HepG2 (cell line): ENCODE measurements around the gene AKAP6. TPM values are rescaled to one million over a fixed set of nuclear protein-coding genes. Genes with fewer than 3 reads are reported as not detected.

Experiments used
- ATAC-seq: fragments of 200-7000 bp; cut with Tn5 transposase; 3 replicates; pipeline ENCODE4 v1.9.1; 2020; ENCODE audit warnings: mild to moderate bottlenecking, moderate library complexity
- BruUV-seq: library from RNA; stranded (reverse); fragments of 400-500 nt; replicated peaks from 2 replicates; lab custom pipeline; 2021; lab: Mats Ljungman, UMichigan
- CTCF ChIA-PET: fragments of 300-600 bp; formaldehyde crosslinking; extraction: SDS; loops from one replicate; lab custom pipeline; 2021; ENCODE audit warnings: low total read pairs, inconsistent platforms, low intra/inter-chr PET ratio; lab: Yijun Ruan, JAX
- POLR2A ChIA-PET: fragments of 350-600 bp; sonication (Branson Sonifier 250); formaldehyde crosslinking; loops from one replicate; lab custom pipeline; 2020; ENCODE audit warnings: antibody characterized with exemption, inconsistent platforms; lab: Yijun Ruan, JAX
- DNase-seq: peaks from one replicate; pipeline ENCODE4 v3.0.0-alpha.2; 2015; ENCODE audit warnings: low spot score
- FAIRE-seq: peaks from 3 replicates; lab custom pipeline; 2011; peaks lifted over from hg19 to GRCh38; lab: Jason Lieb, UNC
- H2AFZ ChIP-seq: one replicate; pipeline ENCODE4 v1.6.1; 2011; ENCODE audit warnings: low read length, inconsistent platforms
- H3K27ac ChIP-seq: fragments of 300-600 bp; 3 replicates; pipeline ENCODE4 v1.8.0; 2011; ENCODE audit warnings: mixed run types, mild to moderate bottlenecking, mixed read lengths, low read length, inconsistent platforms; ENCODE audit not compliant: insufficient read depth; ENCODE audit errors: extremely low read length
- H3K27me3 ChIP-seq, 2 experiments: fragments of 200-600 bp in 1 of 2; 2 replicates in 1 of 2; 3 replicates in 1 of 2; pipeline versions ENCODE4 v1.6.0 to v1.8.0; 2011; ENCODE audit warnings: low read length in 2 of 2, mild to moderate bottlenecking in 2 of 2, moderate library complexity in 2 of 2, inconsistent platforms in 1 of 2; ENCODE audit not compliant: insufficient read depth in 2 of 2, control insufficient read depth in 1 of 2
- H3K36me3 ChIP-seq, 2 experiments: fragments of 200-600 bp in 1 of 2; replicated peaks in 1 of 2; 2 replicates in 1 of 2; 3 replicates in 1 of 2; pipeline versions ENCODE4 v1.5.1 to v1.8.0; 2011; ENCODE audit warnings: low read length in 2 of 2, inconsistent platforms in 1 of 2; ENCODE audit not compliant: insufficient read depth in 2 of 2, control insufficient read depth in 1 of 2
- H3K4me1 ChIP-seq: 2 replicates; pipeline ENCODE4 v1.5.1; 2012; ENCODE audit warnings: low read length, inconsistent platforms; ENCODE audit not compliant: insufficient read depth
- H3K4me2 ChIP-seq: 2 replicates; pipeline ENCODE4 v1.6.0; 2011; ENCODE audit warnings: low read depth, low read length, inconsistent platforms
- H3K4me3 ChIP-seq, 3 experiments: fragments of 200-600 bp in 1 of 3; sonication (generic), shearing (Covaris generic) in 1 of 3; replicated peaks in 1 of 3; 2 replicates each; pipeline ENCODE4 v1.5.1; 2011 to 2016; ENCODE audit warnings: low read length in 3 of 3, inconsistent platforms in 2 of 3, low read depth in 2 of 3, mild to moderate bottlenecking in 2 of 3, control low read depth in 1 of 3, mixed read lengths in 1 of 3; ENCODE audit not compliant: insufficient read depth in 1 of 3
- H3K79me2 ChIP-seq: one replicate; pipeline ENCODE4 v1.6.1; 2011; ENCODE audit warnings: low read length, inconsistent platforms; ENCODE audit not compliant: insufficient read depth
- H3K9ac ChIP-seq: 2 replicates; pipeline ENCODE4 v1.6.0; 2011; ENCODE audit warnings: mild to moderate bottlenecking, low read depth, low read length, inconsistent platforms; ENCODE audit not compliant: insufficient read depth
- H3K9me3 ChIP-seq: 2 replicates; pipeline ENCODE4 v1.5.1; 2012; ENCODE audit warnings: mild to moderate bottlenecking, low read length
- H4K20me1 ChIP-seq: 2 replicates; pipeline ENCODE4 v1.6.0; 2011; ENCODE audit warnings: inconsistent platforms, mild to moderate bottlenecking, low read length, moderate library complexity; ENCODE audit not compliant: insufficient read depth
- DRAP1 ChIP-seq: IDR thresholded peaks from 2 replicates; pipeline ENCODE4 v1.6.1; 2016; ENCODE audit warnings: missing genetic modification reagents, missing compliant biosample characterization
- FOXA1 ChIP-seq, 2 experiments: fragments of 450-650 bp in 1 of 2; sonication (generic) in 1 of 2; formaldehyde crosslinking in 1 of 2; IDR thresholded peaks; 2 replicates each; pipeline versions ENCODE4 v1.4.0 to v1.6.1; 2016 to 2020; ENCODE audit warnings: missing genetic modification reagents in 1 of 2
- HCFC1 ChIP-seq: fragments of 150-350 bp; IDR thresholded peaks from 2 replicates; pipeline ENCODE4 v1.6.1; 2014; ENCODE audit warnings: low read depth, low read length
- SIN3A ChIP-seq: IDR thresholded peaks from 2 replicates; pipeline ENCODE4 v1.6.1; 2011; ENCODE audit warnings: low read depth, mild to moderate bottlenecking, control low read depth, low read length, borderline replicate concordance
- ZBTB26 ChIP-seq: IDR thresholded peaks from 2 replicates; pipeline ENCODE4 v1.6.1; 2016; ENCODE audit warnings: missing compliant biosample characterization, missing genetic modification reagents, borderline replicate concordance
- ZSCAN21 ChIP-seq: sonication (generic); formaldehyde crosslinking; IDR thresholded peaks from 2 replicates; pipeline ENCODE4 v1.8.0; 2022; ENCODE audit warnings: mild to moderate bottlenecking, missing genetic modification reagents, moderate library complexity, borderline replicate concordance
- WGBS: methylation state at CpG from one replicate; pipeline ENCODE4 v1.1.6; 2017; ENCODE audit warnings: low lambda C conversion rate; 5-methylcytosine and 5-hydroxymethylcytosine counted together
- in situ Hi-C: cut with HindIII; loops from 2 replicates; pipeline ENCODE4 v1.10.0; 2017; ENCODE audit warnings: low pct_unique_long_range_greater_than_20kb; ENCODE audit not compliant: extremely low pct_ligation_motif_present
- intact Hi-C: fragments of 100-400 bp; cut with micrococcal nuclease; formaldehyde crosslinking; loops from one replicate; pipeline ENCODE4 v1.10.0; 2022; ENCODE audit not compliant: unreplicated experiment
- polyA plus RNA-seq, 8 experiments: library from polyadenylated mRNA; depleted of rRNA in 3 of 8; stranded (reverse) in 7 of 8; unstranded in 1 of 8; fragments of >200 nt; fragmentation: Illumina TruSeq in 4 of 8; extraction: Trizol in 4 of 8; gene quantifications; 2 replicates each; pipeline versions ENCODE4 v1.2.1 to v1.2.3, GENCODE V29; 2011 to 2016; ENCODE audit warnings: low read depth in 4 of 8, missing spikeins in 1 of 8, mixed read lengths in 1 of 8; ENCODE audit not compliant: insufficient read depth in 1 of 8
- total RNA-seq, 5 experiments: library from RNA; depleted of rRNA; stranded (reverse); fragments of >200 nt; fragmentation: Illumina TruSeq; extraction: Trizol; gene quantifications; 2 replicates each; pipeline ENCODE4 v1.2.3, GENCODE V29; 2016; ENCODE audit warnings: low read depth in 1 of 5

The AKAP6 gene
- total and polyA plus RNA-seq, 2 of the 13 experiments (the other 11 are each of a cell fraction or from before 2014, with no cell fraction given), result 1.4 TPM

GRCh38 chr14:32310876-32311275 is 18.2 kb upstream of the AKAP6 start:
- Histone ChIP-seq H3K36me3 (no peaks in the 10 kb centered on the region), H3K27me3 (no peaks in the 10 kb centered on the region), H4K20me1 (no peaks in the 10 kb centered on the region), H3K4me2 (no peak overlapping the region), H3K27ac (no peak overlapping the region), H2AFZ (no peak overlapping the region), H3K79me2 (no peaks in the 10 kb centered on the region), H3K9ac (no peak overlapping the region), H3K9me3 (no peaks in the 10 kb centered on the region), H3K4me3 (no peak overlapping the region), H3K4me1 (peaks cover 14% of the 10 kb centered on the region)
- in situ Hi-C loops (no loop called here), intact Hi-C loops (no loop called here)
- ATAC-seq, result no peak
- FAIRE-seq, result no peak
- TF ChIP-seq ZSCAN21 (CRISPR knock-in tag), result no peak
- POLR2A ChIA-PET, result no interaction called here
- CTCF ChIA-PET, result no interaction called here
- no TSS peak for BruUV-seq
- DNase-seq, result no peak

- TF ChIP-seq SIN3A (no peak), ZBTB26 (CRISPR knock-in tag) (peak; percentile 87), DRAP1 (CRISPR knock-in tag) (no peak), HCFC1 (no peak), FOXA1 (IDR thresholded peaks at IDR 0.05) (no peak), FOXA1 (CRISPR knock-in tag; IDR thresholded peaks at IDR 0.05) (no peak)
- no peak overlapping the region for H3K9ac ChIP-seq
- no peak overlapping the region for H3K27ac ChIP-seq
- intact Hi-C loops, result no loop called here
- H4K20me1 ChIP-seq, result no peaks in the 10 kb centered on the region
- no peaks in the 10 kb centered on the region for H3K36me3 ChIP-seq
- no peak overlapping the region for H2AFZ ChIP-seq
- H3K9me3 ChIP-seq, result no peaks in the 10 kb centered on the region
- in situ Hi-C loops, result no loop called here
- H3K4me1 ChIP-seq, result peaks cover 14% of the 10 kb centered on the region
- no peaks in the 10 kb centered on the region for H3K27me3 ChIP-seq
- no peak overlapping the region for H3K4me2 ChIP-seq
- POLR2A ChIA-PET, result no interaction called here
- CTCF ChIA-PET, result no interaction called here
- H3K4me3 ChIP-seq, result no peak overlapping the region
- no peaks in the 10 kb centered on the region for H3K79me2 ChIP-seq
- no peak for ATAC-seq
- no peak for FAIRE-seq
- BruUV-seq, result no TSS peak
- WGBS, result 4% methylated on average over 3 of the region's 3 CpGs
- peak; percentile 36 for DNase-seq
Measured at GRCh38 chr14:32311294-32312009, 17.6 kb upstream of the AKAP6 start.
